ENCODE measurements around the gene CLDN5. TPM values are rescaled to one million over a fixed set of nuclear protein-coding genes. Genes with fewer than 3 reads are reported as not detected.

CLDN5 gene
- total RNA-seq, 1 experiment from 2014 or later, result 0.44 TPM

DNA sequence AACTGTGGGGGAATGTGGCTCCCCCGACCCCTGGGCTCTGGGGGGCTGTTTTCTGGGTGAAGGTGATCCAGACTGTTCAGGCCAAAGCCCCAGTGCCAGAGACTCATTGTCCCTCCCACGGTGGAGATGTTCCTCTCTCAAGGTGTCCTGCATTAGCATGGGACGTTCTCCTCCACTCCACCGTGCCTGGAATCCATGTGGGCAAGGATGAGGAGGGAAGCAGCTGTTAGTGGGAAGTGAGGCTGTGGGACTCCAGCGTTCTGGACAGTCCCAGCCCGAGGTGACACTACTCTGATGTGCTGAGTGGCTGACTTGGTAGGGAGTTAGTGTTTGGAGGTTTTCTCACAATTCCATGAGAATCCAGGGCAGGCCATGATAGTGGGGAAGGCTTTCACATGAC is 31.4 kb upstream of the CLDN5 start:
- Histone ChIP-seq H2BK12ac (ENCODE audit: insufficient read length, low read depth, low read length) (no peak overlapping the region), H4K20me1 (ENCODE audit: control insufficient read depth, insufficient read depth, insufficient read length) (no peaks in the 10 kb centered on the region), H3K9ac (ENCODE audit: extremely low read depth, insufficient read length, low read length) (no peak overlapping the region), H2BK5ac (ENCODE audit: insufficient read length, low read length) (no peak overlapping the region), H4K5ac (ENCODE audit: insufficient read length, low read depth, low read length) (no peak overlapping the region), H3K27me3 (ENCODE audit: insufficient read depth, low read length) (no peaks in the 10 kb centered on the region), H3K79me2 (ENCODE audit: insufficient read depth, low read length) (no peaks in the 10 kb centered on the region), H3K23ac (ENCODE audit: insufficient read length, low read depth, low read length) (no peak overlapping the region), H3K56ac (ENCODE audit: insufficient read length, low read depth, low read length) (no peak overlapping the region), H3K18ac (ENCODE audit: insufficient read length, low read depth, low read length) (peak overlapping the region; percentile 21), H3K27ac (ENCODE audit: insufficient read length, low read depth, low read length) (no peak overlapping the region), H2AK5ac (ENCODE audit: insufficient read length, low read length) (no peak overlapping the region), H3K23me2 (ENCODE audit: insufficient read length, low read depth, low read length, poor library complexity, severe bottlenecking) (no peaks in the 10 kb centered on the region), H3T11ph (ENCODE audit: low read length) (no peak overlapping the region), H3K4me2 (ENCODE audit: insufficient read depth, insufficient read length, low read length) (no peak overlapping the region), H3K4ac (ENCODE audit: low read depth, low read length) (no peak overlapping the region), H2AFZ (ENCODE audit: low read length) (no peak overlapping the region), H2BK120ac (ENCODE audit: low read depth, low read length, poor library complexity, severe bottlenecking) (no peak overlapping the region), H3K9me3 (ENCODE audit: control insufficient read depth, low read depth, low read length) (no peaks in the 10 kb centered on the region), H3K4me1 (ENCODE audit: insufficient read depth, low read length) (no peaks in the 10 kb centered on the region; the same call in 1 of the 2 replicates), H4K8ac (replicated peaks; ENCODE audit: insufficient read length, low read depth, low read length) (no peak overlapping the region), H3K14ac (ENCODE audit: insufficient read depth, low read length) (no peak overlapping the region), H2BK20ac (ENCODE audit: low read depth, low read length, poor library complexity, severe bottlenecking) (no peak overlapping the region), H3K79me1 (ENCODE audit: insufficient read depth, low read depth, low read length, poor library complexity, severe bottlenecking) (no peaks in the 10 kb centered on the region), H4K91ac (ENCODE audit: insufficient read length, low read depth, low read length) (no peak overlapping the region), H2BK15ac (ENCODE audit: low read depth, low read length) (no peak overlapping the region)
- TF ChIP-seq, protein P1, sequence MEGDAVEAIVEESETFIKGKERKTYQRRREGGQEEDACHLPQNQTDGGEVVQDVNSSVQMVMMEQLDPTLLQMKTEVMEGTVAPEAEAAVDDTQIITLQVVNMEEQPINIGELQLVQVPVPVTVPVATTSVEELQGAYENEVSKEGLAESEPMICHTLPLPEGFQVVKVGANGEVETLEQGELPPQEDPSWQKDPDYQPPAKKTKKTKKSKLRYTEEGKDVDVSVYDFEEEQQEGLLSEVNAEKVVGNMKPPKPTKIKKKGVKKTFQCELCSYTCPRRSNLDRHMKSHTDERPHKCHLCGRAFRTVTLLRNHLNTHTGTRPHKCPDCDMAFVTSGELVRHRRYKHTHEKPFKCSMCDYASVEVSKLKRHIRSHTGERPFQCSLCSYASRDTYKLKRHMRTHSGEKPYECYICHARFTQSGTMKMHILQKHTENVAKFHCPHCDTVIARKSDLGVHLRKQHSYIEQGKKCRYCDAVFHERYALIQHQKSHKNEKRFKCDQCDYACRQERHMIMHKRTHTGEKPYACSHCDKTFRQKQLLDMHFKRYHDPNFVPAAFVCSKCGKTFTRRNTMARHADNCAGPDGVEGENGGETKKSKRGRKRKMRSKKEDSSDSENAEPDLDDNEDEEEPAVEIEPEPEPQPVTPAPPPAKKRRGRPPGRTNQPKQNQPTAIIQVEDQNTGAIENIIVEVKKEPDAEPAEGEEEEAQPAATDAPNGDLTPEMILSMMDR (conservative IDR thresholded peaks at IDR 0.05), result no peak
- DNase-seq, result no peak
- no CpG with 5 or more reads among the region's 6 CpGs for WGBS (ENCODE audit: extremely low coverage, insufficient read length, low lambda C conversion rate)
- H3K9me3 Mint-ChIP-seq, result peaks cover 0 to 8% of the 10 kb centered on the region in 2 experiments; a peak in 1 of 5 replicates
- H3K27me3 Mint-ChIP-seq (ENCODE audit: low read depth), result peaks cover 7% of the 10 kb centered on the region
- H3K4me1 Mint-ChIP-seq, result peaks cover 13 to 19% of the 10 kb centered on the region in 2 experiments
- no peaks in the 10 kb centered on the region for H3K36me3 Mint-ChIP-seq (ENCODE audit: insufficient read depth in 1 of 3, low read depth in 3 of 3)
- H3K27ac Mint-ChIP-seq, result no peak overlapping the region
- no peak overlapping the region for H3K4me3 Mint-ChIP-seq

Data from H9 (cell line).